K562 (cell line): ENCODE results near the gene FOXM1. TPM values are rescaled to one million over a fixed set of nuclear protein-coding genes. Genes with fewer than 3 reads are reported as not detected.

Experiments
- ELF2 ChIP-seq: fragments of 250-450 bp; sonication (Bioruptor Pico); IDR thresholded peaks from 2 replicates; pipeline ENCODE4 v1.5.0; 2021; ENCODE audit warnings: mild to moderate bottlenecking
- GTF2B ChIP-seq: IDR thresholded peaks from 2 replicates; pipeline ENCODE4 v1.6.1; 2011; ENCODE audit not compliant: insufficient read length; ENCODE audit errors: extremely low read depth
- GTF3C2 ChIP-seq: IDR thresholded peaks from 3 replicates; pipeline ENCODE4 v1.6.1; 2011; ENCODE audit warnings: borderline replicate concordance, mild to moderate bottlenecking, moderate library complexity; ENCODE audit not compliant: insufficient read length; ENCODE audit errors: extremely low read depth
- MYC ChIP-seq, 2 experiments: fragments of 250-450 bp in 1 of 2; sonication (Bioruptor Pico) in 1 of 2; IDR thresholded peaks; 2 replicates each; pipeline versions ENCODE4 v1.5.1 to v1.6.1; 2012 to 2021; ENCODE audit warnings: low read depth in 2 of 2, borderline replicate concordance in 1 of 2, improper control_type of control experiment in 1 of 2, low read length in 1 of 2, mild to moderate bottlenecking in 1 of 2, moderate library complexity in 1 of 2
- POLR2G ChIP-seq: fragments of 200-400 bp; formaldehyde crosslinking; IDR thresholded peaks from 2 replicates; pipeline ENCODE4 v1.6.1; 2017; ENCODE audit warnings: low read depth, mild to moderate bottlenecking, antibody characterized with exemption, low read length, moderate library complexity
- RBFOX2 ChIP-seq: fragments of 200-400 bp; formaldehyde crosslinking; IDR thresholded peaks from 2 replicates; pipeline ENCODE4 v1.6.1; 2017; ENCODE audit warnings: low read depth, mild to moderate bottlenecking, low read length, moderate library complexity
- SETDB1 ChIP-seq: IDR thresholded peaks from one replicate; pipeline ENCODE4 v1.6.1; 2012; ENCODE audit warnings: low read length, control low read depth, inconsistent platforms
- SMAD4 ChIP-seq: fragments of 250-450 bp; sonication (Bioruptor Pico); conservative IDR thresholded peaks from 2 replicates; pipeline ENCODE4 v1.8.0; 2021; ENCODE audit warnings: inconsistent platforms, mild to moderate bottlenecking, moderate library complexity
- YY1 ChIP-seq, 3 experiments: IDR thresholded peaks; 2 replicates each; pipeline ENCODE4 v1.6.1; 2011; ENCODE audit warnings: low read length in 2 of 3, mild to moderate bottlenecking in 2 of 3, moderate library complexity in 2 of 3, borderline replicate concordance in 1 of 3, control low read depth in 1 of 3, low read depth in 1 of 3; ENCODE audit not compliant: insufficient read depth in 3 of 3, insufficient replicate concordance in 2 of 3, control insufficient read depth in 1 of 3, insufficient read length in 1 of 3; ENCODE audit errors: extremely low read depth in 1 of 3
- ZFX ChIP-seq: sonication (generic); formaldehyde crosslinking; IDR thresholded peaks from 2 replicates; pipeline ENCODE4 v1.8.0; 2022; ENCODE audit warnings: mild to moderate bottlenecking, missing genetic modification reagents, moderate library complexity
- ZNF212 ChIP-seq: fragments of 450-650 bp; formaldehyde crosslinking; IDR thresholded peaks from 2 replicates; pipeline ENCODE4 v1.4.0; 2020; ENCODE audit warnings: mild to moderate bottlenecking
- ZNF395 ChIP-seq: fragments of 200-800 bp; sonication (Bioruptor generic); IDR thresholded peaks from 2 replicates; pipeline ENCODE4 v1.6.1; 2017; ENCODE audit warnings: missing genetic modification characterization, missing compliant biosample characterization
- polyA plus RNA-seq, 8 experiments: library from polyadenylated mRNA; depleted of rRNA in 4 of 8; stranded (reverse) in 5 of 8; unstranded in 3 of 8; fragments of >200 nt; fragmentation: Nextera tagmentation in 2 of 8; fragmentation: Illumina TruSeq in 1 of 8; extraction: Ambion mirVana in 2 of 8; extraction: Trizol in 1 of 8; gene quantifications; 2 replicates each; pipeline versions ENCODE4 v1.2.1 to v1.2.3, GENCODE V29; 2011 to 2014; ENCODE audit warnings: inconsistent platforms in 1 of 8, missing spikeins in 1 of 8
- total RNA-seq, 7 experiments: library from RNA; depleted of rRNA in 6 of 7; stranded (reverse); fragments of >200 nt in 6 of 7; fragmentation: Illumina TruSeq in 2 of 7; extraction: Trizol in 2 of 7; gene quantifications; 2 replicates each; pipeline versions ENCODE4 v1.2.1 to v1.2.3, GENCODE V29; 2011 to 2021; ENCODE audit warnings: low replicate concordance in 1 of 7
- TF ChIP-seq, protein P1 (sequence below), 2 experiments: IDR thresholded peaks; 2 replicates each; pipeline ENCODE4 v1.6.1; 2012; ENCODE audit warnings: improper control_type of control experiment in 2 of 2, low read depth in 2 of 2, low read length in 2 of 2, borderline replicate concordance in 1 of 2

Gene FOXM1
- total and polyA plus RNA-seq, 9 of the 15 experiments (the other 6 are each of a cell fraction or from before 2014, with no cell fraction given), result 8.9 to 46.9 (median 17.2) TPM

DNA sequence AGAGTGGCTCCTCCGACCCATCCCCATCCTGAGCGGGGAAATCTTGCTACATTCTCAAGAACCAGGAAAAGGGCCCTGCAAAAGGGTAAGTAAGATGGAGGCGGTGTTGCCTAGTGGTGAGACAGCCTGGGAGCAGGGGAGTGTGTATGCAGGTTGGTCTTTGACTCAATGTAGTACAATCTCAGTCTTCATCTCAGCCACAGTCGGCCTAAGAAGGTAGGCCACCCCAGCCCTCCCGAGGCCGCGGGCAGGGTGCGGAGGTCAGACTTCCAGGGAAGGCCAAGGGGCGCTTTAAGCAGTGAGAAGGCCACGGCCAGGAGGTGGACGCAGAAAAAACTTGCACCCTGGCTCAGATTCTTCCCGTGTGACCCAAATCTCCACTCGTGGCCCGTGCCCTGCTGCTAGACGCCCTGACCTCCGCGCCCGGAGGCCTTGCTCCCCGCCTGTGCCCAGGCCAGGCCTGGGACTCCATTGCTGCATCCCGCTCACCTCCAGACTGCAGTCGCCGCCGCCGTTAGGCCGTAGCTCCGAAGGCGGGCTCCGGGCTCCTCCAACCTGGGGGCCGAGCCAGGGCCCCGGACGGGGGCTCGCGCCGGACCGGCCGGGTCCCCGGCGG is 435 bp downstream of the FOXM1 start (continued):
- TF ChIP-seq GTF2B (no peak), SMAD4 (CRISPR knock-in tag) (peak; percentile 49; the same call in 1 of the 2 replicates), SETDB1 (no peak), ZNF395 (no peak), ZNF212 (no peak), ZFX (peak; percentile 69), YY1 (IDR thresholded peaks at IDR 0.05; ENCODE audit: borderline replicate concordance in 1 of 3, control insufficient read depth in 1 of 3, extremely low read depth in 1 of 3, insufficient read depth in 3 of 3, insufficient read length in 1 of 3, insufficient replicate concordance in 2 of 3, low read depth in 1 of 3, low read length in 2 of 3) (peak in 1 of 3 experiments; percentile 54), RBFOX2 (peak; percentile 79), POLR2G (peak; percentile 83), ELF2 (CRISPR knock-in tag) (no peak), MYC (IDR thresholded peaks at IDR 0.05; ENCODE audit: low read depth, low read length) (no peak), MYC (CRISPR knock-in tag; IDR thresholded peaks at IDR 0.05; ENCODE audit: borderline replicate concordance, low read depth) (peak; percentile 54; the same call in 1 of the 2 replicates), GTF3C2 (no peak)
- TF ChIP-seq, protein P1, sequence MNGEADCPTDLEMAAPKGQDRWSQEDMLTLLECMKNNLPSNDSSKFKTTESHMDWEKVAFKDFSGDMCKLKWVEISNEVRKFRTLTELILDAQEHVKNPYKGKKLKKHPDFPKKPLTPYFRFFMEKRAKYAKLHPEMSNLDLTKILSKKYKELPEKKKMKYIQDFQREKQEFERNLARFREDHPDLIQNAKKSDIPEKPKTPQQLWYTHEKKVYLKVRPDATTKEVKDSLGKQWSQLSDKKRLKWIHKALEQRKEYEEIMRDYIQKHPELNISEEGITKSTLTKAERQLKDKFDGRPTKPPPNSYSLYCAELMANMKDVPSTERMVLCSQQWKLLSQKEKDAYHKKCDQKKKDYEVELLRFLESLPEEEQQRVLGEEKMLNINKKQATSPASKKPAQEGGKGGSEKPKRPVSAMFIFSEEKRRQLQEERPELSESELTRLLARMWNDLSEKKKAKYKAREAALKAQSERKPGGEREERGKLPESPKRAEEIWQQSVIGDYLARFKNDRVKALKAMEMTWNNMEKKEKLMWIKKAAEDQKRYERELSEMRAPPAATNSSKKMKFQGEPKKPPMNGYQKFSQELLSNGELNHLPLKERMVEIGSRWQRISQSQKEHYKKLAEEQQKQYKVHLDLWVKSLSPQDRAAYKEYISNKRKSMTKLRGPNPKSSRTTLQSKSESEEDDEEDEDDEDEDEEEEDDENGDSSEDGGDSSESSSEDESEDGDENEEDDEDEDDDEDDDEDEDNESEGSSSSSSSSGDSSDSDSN (IDR thresholded peaks at IDR 0.05; ENCODE audit: borderline replicate concordance in 1 of 2, low read depth in 2 of 2, low read length in 2 of 2), result 0 out of 4 replicates have a peak, but pooled peaks have one; percentile 23 to 68
